IPS-18a (cell line): Measurements from ENCODE around the gene RAX2.

Experiments used
- H3K27ac ChIP-seq: one replicate; pipeline ENCODE4 v1.5.1; 2013; ENCODE audit warnings: low read length
- H3K27me3 ChIP-seq: one replicate; pipeline ENCODE4 v1.6.1; 2013; ENCODE audit warnings: mild to moderate bottlenecking, low read length; ENCODE audit not compliant: control insufficient read depth, insufficient read depth
- H3K36me3 ChIP-seq: one replicate; pipeline ENCODE4 v1.6.1; 2013; ENCODE audit warnings: low read depth, low read length; ENCODE audit not compliant: control insufficient read depth
- H3K4me1 ChIP-seq: one replicate; pipeline ENCODE4 v1.6.1; 2013; ENCODE audit warnings: low read depth, low read length; ENCODE audit not compliant: control insufficient read depth
- H3K4me3 ChIP-seq: one replicate; pipeline ENCODE4 v1.5.1; 2013; ENCODE audit warnings: low read length
- H3K9ac ChIP-seq: one replicate; pipeline ENCODE4 v1.6.1; 2013; ENCODE audit warnings: mild to moderate bottlenecking, low read length, moderate library complexity
- H3K9me3 ChIP-seq: one replicate; pipeline ENCODE4 v1.6.1; 2013; ENCODE audit warnings: low read depth, low read length; ENCODE audit not compliant: control insufficient read depth

Gene RAX2

DNA sequence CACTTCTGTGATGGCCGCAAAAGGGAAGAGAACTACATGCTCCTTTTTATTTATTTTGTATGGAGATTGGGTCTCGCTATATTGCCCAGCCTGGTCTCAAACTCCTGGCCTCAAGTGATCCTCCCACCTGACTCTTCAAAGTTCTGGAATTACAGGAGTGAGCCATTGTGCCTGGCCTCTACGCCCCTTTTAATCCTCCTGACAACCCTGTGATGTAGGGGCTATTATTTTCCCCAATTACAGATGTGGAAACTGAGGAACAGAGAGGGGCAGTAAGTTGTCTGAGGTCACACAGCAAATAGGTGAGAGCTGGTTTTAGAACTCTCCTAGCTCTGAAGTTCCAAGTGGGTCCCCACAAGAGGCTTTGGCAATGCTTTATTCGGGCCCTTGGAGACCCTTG lies 52.2 kb downstream of the RAX2 start:
- no peaks in the 10 kb centered on the region for H3K9me3 ChIP-seq
- H3K4me3 ChIP-seq = no peak overlapping the region
- peaks cover 3% of the 10 kb centered on the region for H3K4me1 ChIP-seq
- no peak overlapping the region for H3K27ac ChIP-seq
- H3K36me3 ChIP-seq = no peaks in the 10 kb centered on the region
- peaks cover 7% of the 10 kb centered on the region for H3K27me3 ChIP-seq
- no peak overlapping the region for H3K9ac ChIP-seq
